ENCODE measurements around the gene CREM. TPM values are rescaled to one million over a fixed set of nuclear protein-coding genes. Genes with fewer than 3 reads are reported as not detected.

CREM gene
- polyA plus RNA-seq, 3 donors: 11.4 to 12.4 (median 12.1) TPM

GRCh38 chr10:35090162-35090954 lies 36.3 kb upstream of the CREM start, which contains the start of gene CUL2:
Gene CUL2 (minus strand): TSS chr10:35090341. CDS start chr10:35071317, 19,024 bp downstream.
- H3K4me2 ChIP-seq (replicated peaks; ENCODE audit: extremely low read depth, low read length, poor library complexity, severe bottlenecking): peak within 1 kb of the TSS; percentile 90
- H4K20me1 ChIP-seq (ENCODE audit: insufficient read depth, low read length): peaks cover 25% of the 10 kb centered on the region
- no peak for TF ChIP-seq CTCF (IDR thresholded peaks at IDR 0.05)
- H3K27ac ChIP-seq (ENCODE audit: low read depth in 1 of 2, low read length in 2 of 2): peak within 1 kb of the TSS; percentile 78 to 96
- H3K27me3 Mint-ChIP-seq (ENCODE audit: low read depth in 3 of 3): peaks cover 0 to 3% (median 0%) of the 10 kb centered on the region in 3 donors
- under 1% methylated on average over 45 of the region's 59 CpGs for WGBS (ENCODE audit: insufficient coverage)
- no peaks in the 10 kb centered on the region for H3K36me3 ChIP-seq (replicated peaks in 1 of 2; ENCODE audit: control insufficient read depth in 1 of 2, insufficient read depth in 2 of 2, low read length in 2 of 2)
- H3K27me3 ChIP-seq (ENCODE audit: control insufficient read depth in 2 of 2, insufficient read depth in 2 of 2, low read length in 2 of 2): no peaks in the 10 kb centered on the region
- DNase-seq: peak; percentile 89 to 95 (median 92)
- H3K4me1 Mint-ChIP-seq: peaks cover 51% of the 10 kb centered on the region
- peak within 1 kb of the TSS; percentile 89 to 94 for H3K4me3 Mint-ChIP-seq
- peaks cover 50% of the 10 kb centered on the region for H3K79me2 ChIP-seq (ENCODE audit: insufficient read depth, low read length)
- H3K4me1 ChIP-seq (ENCODE audit: control insufficient read depth in 1 of 2, insufficient read depth in 2 of 2, low read length in 2 of 2): peaks cover 24 to 32% of the 10 kb centered on the region in 2 donors
- H3K9me3 Mint-ChIP-seq: peaks cover 3 to 11% (median 7%) of the 10 kb centered on the region in 7 donors
- intact Hi-C loops (cut with micrococcal nuclease): loop anchor here (2.0 to 5.0 kb wide), 2 partner anchors 36 to 37 kb away; partner anchors contain the start of gene CREM (in 2 of the 2)
- peak within 1 kb of the TSS; percentile 79 to 95 (median 92) for H3K4me3 ChIP-seq (replicated peaks in 1 of 3; ENCODE audit: low read depth in 2 of 3, low read length in 3 of 3)
- peak within 1 kb of the TSS; percentile 76 for H2AFZ ChIP-seq (ENCODE audit: insufficient read depth, low read depth, low read length, poor library complexity, severe bottlenecking)
- peaks cover 4 to 5% of the 10 kb centered on the region in 2 donors for H3K36me3 Mint-ChIP-seq
- peak within 1 kb of the TSS; percentile 94 for H3K9ac ChIP-seq (ENCODE audit: insufficient read depth, low read length, poor library complexity, severe bottlenecking)
- peaks cover 4 to 6% of the 10 kb centered on the region in 2 donors for H3K9me3 ChIP-seq (replicated peaks in 1 of 2; ENCODE audit: control insufficient read depth in 1 of 2, insufficient read depth in 1 of 2, low read length in 2 of 2)
- H3K27ac Mint-ChIP-seq: peak within 1 kb of the TSS; percentile 85 to 98 (median 92)

- no peak for DNase-seq
- peaks cover 7% of the 10 kb centered on the region for H4K20me1 ChIP-seq (ENCODE audit: insufficient read depth, low read length)
- peaks cover 32% of the 10 kb centered on the region for H3K79me2 ChIP-seq (ENCODE audit: insufficient read depth, low read length)
- intact Hi-C loops (cut with micrococcal nuclease): loop anchor here (2.0 to 5.0 kb wide), 2 partner anchors 35 kb away; partner anchors contain the start of gene CREM (in 2 of the 2)
- H3K4me1 ChIP-seq (ENCODE audit: control insufficient read depth in 1 of 2, insufficient read depth in 2 of 2, low read length in 2 of 2): peaks cover 24 to 32% of the 10 kb centered on the region in 2 donors
- H3K27me3 ChIP-seq (ENCODE audit: control insufficient read depth in 2 of 2, insufficient read depth in 2 of 2, low read length in 2 of 2): peaks cover 0 to 3% of the 10 kb centered on the region in 2 donors
- Mint-ChIP-seq H3K4me3 (no peak overlapping the region), H3K9me3 (peaks cover 3 to 11% (median 7%) of the 10 kb centered on the region in 7 donors), H3K4me1 (peaks cover 41% of the 10 kb centered on the region), H3K36me3 (peaks cover 4% of the 10 kb centered on the region in 2 donors), H3K27ac (peak overlapping the region in 5 of 7 donors; percentile 5 to 76 (median 65)), H3K27me3 (ENCODE audit: low read depth in 3 of 3) (peaks cover 3 to 12% (median 6%) of the 10 kb centered on the region in 3 donors)
- no peaks in the 10 kb centered on the region for H3K36me3 ChIP-seq (replicated peaks in 1 of 2; ENCODE audit: control insufficient read depth in 1 of 2, insufficient read depth in 2 of 2, low read length in 2 of 2)
- no peak overlapping the region for H3K4me3 ChIP-seq (replicated peaks in 1 of 3; ENCODE audit: low read depth in 2 of 3, low read length in 3 of 3)
- no peak overlapping the region for H3K9ac ChIP-seq (ENCODE audit: insufficient read depth, low read length, poor library complexity, severe bottlenecking)
- TF ChIP-seq CTCF (IDR thresholded peaks at IDR 0.05): no peak
- H3K4me2 ChIP-seq (replicated peaks; ENCODE audit: extremely low read depth, low read length, poor library complexity, severe bottlenecking): no peak overlapping the region
- no peak overlapping the region for H3K27ac ChIP-seq (ENCODE audit: low read depth in 1 of 2, low read length in 2 of 2)
- no peak overlapping the region for H2AFZ ChIP-seq (ENCODE audit: insufficient read depth, low read depth, low read length, poor library complexity, severe bottlenecking)
- H3K9me3 ChIP-seq (replicated peaks in 1 of 2; ENCODE audit: control insufficient read depth in 1 of 2, insufficient read depth in 1 of 2, low read length in 2 of 2): peaks cover 4 to 6% of the 10 kb centered on the region in 2 donors
- 96% methylated on average over 7 of the region's 11 CpGs for WGBS (ENCODE audit: insufficient coverage)
Observed at GRCh38 chr10:35091994-35092790, 34.5 kb upstream of the CREM start.

Measured in CD14-positive monocyte (primary cell).